Endothelial cell of umbilical vein (primary cell): ENCODE measurements around the gene PLA2G4F. TPM values are rescaled to one million over a fixed set of nuclear protein-coding genes. Genes with fewer than 3 reads are reported as not detected.

ENCODE experiments used
- BruUV-seq: library from RNA; stranded (reverse); fragments of 400-500 nt; replicated peaks from 2 replicates; lab custom pipeline; 2021; lab: Mats Ljungman, UMichigan
- CTCF ChIA-PET: fragments of 300-600, 350-600 bp; sonication (Branson Sonifier 250); formaldehyde crosslinking; loops from one replicate; lab custom pipeline; 2021; ENCODE audit warnings: antibody characterized with exemption, inconsistent platforms; lab: Charles Lee
- POLR2A ChIA-PET: fragments of 300-600, 350-600 bp; sonication (Branson Sonifier 250); formaldehyde crosslinking; loops from one replicate; lab custom pipeline; 2021; ENCODE audit warnings: antibody characterized with exemption, inconsistent platforms; lab: Charles Lee
- DNase-seq: peaks from one replicate; pipeline ENCODE4 v3.0.0-alpha.2; 2011; ENCODE audit warnings: low read depth, low spot score
- FAIRE-seq: peaks from 2 replicates; lab custom pipeline; 2011; peaks lifted over from hg19 to GRCh38; lab: Jason Lieb, UNC
- H2AFZ ChIP-seq: 2 replicates; pipeline ENCODE4 v1.6.0; 2012; ENCODE audit warnings: low read depth, low read length, control low read depth, inconsistent platforms
- H3K27ac ChIP-seq: 2 replicates; pipeline ENCODE4 v1.5.1; 2011; ENCODE audit warnings: low read depth, mild to moderate bottlenecking, control low read depth, low read length, moderate library complexity; ENCODE audit not compliant: insufficient read depth
- H3K27me3 ChIP-seq, 2 experiments: 2 replicates each; pipeline versions ENCODE4 v1.6.0 to v1.6.1; 2011; ENCODE audit warnings: low read length in 2 of 2, mixed read lengths in 1 of 2; ENCODE audit not compliant: control insufficient read depth in 2 of 2, insufficient read depth in 2 of 2
- H3K36me3 ChIP-seq, 2 experiments: 2 replicates in 1 of 2; 3 replicates in 1 of 2; pipeline ENCODE4 v1.5.1; 2011; ENCODE audit warnings: low read length in 2 of 2, mild to moderate bottlenecking in 1 of 2, moderate library complexity in 1 of 2; ENCODE audit not compliant: control insufficient read depth in 2 of 2, insufficient read depth in 2 of 2; ENCODE audit errors: extremely low read depth in 1 of 2
- H3K4me1 ChIP-seq: 3 replicates; pipeline ENCODE4 v1.5.1; 2011; ENCODE audit warnings: mild to moderate bottlenecking, low read length; ENCODE audit not compliant: control insufficient read depth, insufficient read depth; ENCODE audit errors: extremely low read depth
- H3K4me2 ChIP-seq: 2 replicates; pipeline ENCODE4 v1.6.1; 2011; ENCODE audit warnings: low read length, control low read depth, mixed read lengths; ENCODE audit not compliant: insufficient read depth
- H3K4me3 ChIP-seq, 3 experiments: fragments of 200-600 bp in 1 of 3; sonication (generic), shearing (Covaris generic) in 1 of 3; replicated peaks in 1 of 3; 2 replicates each; pipeline ENCODE4 v1.5.1; 2011 to 2016; ENCODE audit warnings: control low read depth in 3 of 3, low read length in 3 of 3, mild to moderate bottlenecking in 2 of 3, inconsistent platforms in 1 of 3, low read depth in 1 of 3, moderate library complexity in 1 of 3; ENCODE audit not compliant: insufficient read depth in 1 of 3
- H3K79me2 ChIP-seq: 2 replicates; pipeline ENCODE4 v1.6.0; 2012; ENCODE audit warnings: low read length, inconsistent platforms; ENCODE audit not compliant: control insufficient read depth, insufficient read depth
- H3K9ac ChIP-seq: replicated peaks from 2 replicates; pipeline ENCODE3; 2011; ENCODE audit warnings: low read length, control low read depth; ENCODE audit not compliant: insufficient read depth; ENCODE audit errors: extremely low read depth
- H3K9me1 ChIP-seq: replicated peaks from 3 replicates; pipeline ENCODE4 v1.6.0; 2011; ENCODE audit warnings: mild to moderate bottlenecking, low read length; ENCODE audit not compliant: control insufficient read depth, insufficient read depth; ENCODE audit errors: extremely low read depth
- H3K9me3 ChIP-seq: replicated peaks from 2 replicates; pipeline ENCODE4 v1.5.1; 2012; ENCODE audit warnings: low read length, inconsistent platforms; ENCODE audit not compliant: control insufficient read depth, insufficient read depth
- H4K20me1 ChIP-seq: replicated peaks from 2 replicates; pipeline ENCODE3; 2011; ENCODE audit warnings: mild to moderate bottlenecking, low read length; ENCODE audit not compliant: control insufficient read depth, insufficient read depth; ENCODE audit errors: extremely low read depth
- CTCF ChIP-seq, 2 donors: IDR thresholded peaks; 1 replicate in 1 of 2; 2 replicates in 1 of 2; pipeline ENCODE4 v1.5.1; 2011; ENCODE audit warnings: low read length in 2 of 2, mild to moderate bottlenecking in 2 of 2, moderate library complexity in 2 of 2, control low read depth in 1 of 2, inconsistent platforms in 1 of 2, low read depth in 1 of 2; ENCODE audit not compliant: insufficient read depth in 1 of 2; ENCODE audit errors: extremely low read depth in 1 of 2
- EZH2 ChIP-seq: IDR thresholded peaks from 2 replicates; pipeline ENCODE4 v1.6.1; 2012; ENCODE audit warnings: borderline replicate concordance, low read depth, mild to moderate bottlenecking, moderate library complexity, low read length, inconsistent platforms; ENCODE audit not compliant: severe bottlenecking
- FOS ChIP-seq: IDR thresholded peaks from 2 replicates; pipeline ENCODE4 v1.6.1; 2011; ENCODE audit warnings: mild to moderate bottlenecking, low read length, moderate library complexity, borderline replicate concordance; ENCODE audit not compliant: insufficient read depth
- GATA2 ChIP-seq: IDR thresholded peaks from 2 replicates; pipeline ENCODE4 v1.7.0; 2011; ENCODE audit warnings: low read depth, mild to moderate bottlenecking, moderate library complexity, mixed read lengths, low read length; ENCODE audit not compliant: insufficient read length, insufficient read depth
- JUN ChIP-seq: IDR thresholded peaks from 2 replicates; pipeline ENCODE4 v1.6.1; 2011; ENCODE audit warnings: borderline replicate concordance, low read depth; ENCODE audit not compliant: insufficient read length, insufficient read depth
- MAX ChIP-seq: IDR thresholded peaks from 2 replicates; pipeline ENCODE4 v1.6.1; 2011; ENCODE audit not compliant: insufficient read depth, insufficient read length
- MYC ChIP-seq: IDR thresholded peaks from one replicate; pipeline ENCODE4 v1.6.1; 2011; ENCODE audit warnings: mild to moderate bottlenecking, low read depth, low read length
- POLR2A ChIP-seq: IDR thresholded peaks from 2 replicates; pipeline ENCODE4 v1.6.1; 2012; ENCODE audit warnings: low read depth, mild to moderate bottlenecking, control low read depth, low read length
- POLR2AphosphoS5 ChIP-seq: IDR thresholded peaks from 2 replicates; pipeline ENCODE4 v1.6.1; 2012; ENCODE audit warnings: low read depth, mild to moderate bottlenecking, control low read depth, low read length, moderate library complexity; ENCODE audit not compliant: insufficient read depth
- dilution Hi-C: fragments of 300-500 bp; cut with MboI; formaldehyde crosslinking; loops from one replicate; pipeline ENCODE4 v1.15.0; 2019; ENCODE audit warnings: low sequenced_read_pairs; ENCODE audit not compliant: extremely low pct_ligation_motif_present
- intact Hi-C: fragments of 100-400 bp; cut with micrococcal nuclease; formaldehyde crosslinking; loops from one replicate; pipeline ENCODE4 v1.10.0; 2022
- polyA plus RNA-seq, 4 experiments: library from polyadenylated mRNA; depleted of rRNA in 3 of 4; stranded (reverse) in 3 of 4; unstranded in 1 of 4; fragments of >200 nt; gene quantifications; 2 replicates each; pipeline versions ENCODE4 v1.2.1 to v1.2.3, GENCODE V29; 2011 to 2012; ENCODE audit warnings: missing spikeins in 1 of 4
- total RNA-seq: library from RNA; stranded (reverse); gene quantifications from 2 replicates; pipeline ENCODE4 v1.2.3, GENCODE V29; 2021

PLA2G4F gene
- total and polyA plus RNA-seq, 2 donors (not counting 3 experiments of a cell fraction or from before 2014, with no cell fraction given): not detected

- Histone ChIP-seq H3K27me3 (peaks cover 16 to 21% of the 10 kb centered on the region in 2 experiments), H3K4me3 (no peak overlapping the region), H4K20me1 (no peaks in the 10 kb centered on the region), H3K27ac (no peak overlapping the region), H3K4me2 (no peak overlapping the region), H3K36me3 (no peaks in the 10 kb centered on the region), H2AFZ (no peak overlapping the region), H3K9me1 (no peaks in the 10 kb centered on the region), H3K9ac (no peak overlapping the region), H3K9me3 (no peaks in the 10 kb centered on the region), H3K79me2 (no peaks in the 10 kb centered on the region), H3K4me1 (no peaks in the 10 kb centered on the region)
- TF ChIP-seq MAX: no peak
- TF ChIP-seq CTCF (IDR thresholded peaks at IDR 0.05; ENCODE audit: extremely low read depth in 1 of 2, insufficient read depth in 1 of 2, low read depth in 1 of 2, low read length in 2 of 2): no peak
- no peak for TF ChIP-seq EZH2
- no peak for TF ChIP-seq POLR2AphosphoS5
- no peak for TF ChIP-seq FOS
- no peak for TF ChIP-seq MYC
- TF ChIP-seq JUN: no peak
- no peak for TF ChIP-seq GATA2
- no peak for TF ChIP-seq POLR2A
- FAIRE-seq (no peak), DNase-seq (no peak)
- dilution Hi-C loops: no loop called here
- intact Hi-C loops: no loop called here
- ChIA-PET POLR2A (no interaction called here), CTCF (interaction anchor here (1.2 to 3.0 kb wide), 4 partner anchors 10 to 72 kb away, joined by 4 to 28 read pairs (median 6); no protein-coding TSS in a partner anchor)
- BruUV-seq: no TSS peak
These were observed 27.1 kb downstream of the PLA2G4F start for GRCh38 chr15:42129364-42129763.
